T-helper 2 cell (primary cell): ENCODE measurements around the gene EFNA4.

ENCODE experiments used
- DNase-seq, 5 experiments: peaks; one replicate each; pipeline versions ENCODE4 v3.0.0 to v3.0.0-alpha.2; 2012 to 2022

EFNA4 gene

GRCh38 chr1:155052439-155053395, 10.8 kb upstream of the EFNA4 start:
- DNase-seq = peak in 1 of 5 experiments; percentile 41

GRCh38 chr1:155053531-155054105, 9.9 kb upstream of the EFNA4 start:
- DNase-seq = no peak

GRCh38 chr1:155057104-155057503, 6.4 kb upstream of the EFNA4 start:
- no peak for DNase-seq

- DNase-seq = no peak
Measured at GRCh38 chr1:155057788-155058211, 5.7 kb upstream of the EFNA4 start.

- no peak for DNase-seq
Measured at GRCh38 chr1:155060736-155061135, 2.8 kb upstream of the EFNA4 start.

GRCh38 chr1:155061381-155062150, 2.0 kb upstream of the EFNA4 start:
- peak; percentile 84 to 95 (median 91) for DNase-seq

GRCh38 chr1:155062151-155062686, 1.3 kb upstream of the EFNA4 start:
- no peak for DNase-seq

GRCh38 chr1:155062702-155063411, 683 bp upstream of the EFNA4 start:
- DNase-seq = peak in 3 of 5 experiments; percentile 60 to 77 (median 67)

GRCh38 chr1:155064111-155064831, 731 bp downstream of the EFNA4 start:
- peak in 1 of 5 experiments; percentile 37 for DNase-seq

GRCh38 chr1:155064832-155065429, 1.4 kb downstream of the EFNA4 start:
- DNase-seq = no peak

GRCh38 chr1:155066777-155067176, 3.2 kb downstream of the EFNA4 start:
- DNase-seq = no peak

- no peak for DNase-seq
Measured at GRCh38 chr1:155068599-155068998, 5.1 kb downstream of the EFNA4 start.

GRCh38 chr1:155069551-155070157, 6.1 kb downstream of the EFNA4 start:
- DNase-seq = no peak

GRCh38 chr1:155070158-155070621, 6.7 kb downstream of the EFNA4 start:
- DNase-seq = no peak

GRCh38 chr1:155070721-155071569, 7.4 kb downstream of the EFNA4 start:
- DNase-seq = peak; percentile 50 to 87 (median 69)

GRCh38 chr1:155071701-155072100, 8.2 kb downstream of the EFNA4 start:
- no peak for DNase-seq

- no peak for DNase-seq
Measured at GRCh38 chr1:155072531-155073289, 9.2 kb downstream of the EFNA4 start.

- peak in 1 of 5 experiments; percentile 79 for DNase-seq
Measured at GRCh38 chr1:155073377-155074242, 10.1 kb downstream of the EFNA4 start.
